AG04449 (cell line): ENCODE measurements around the gene APOA5.

Experiments
- CTCF ChIA-PET: fragments of 350-600 bp; formaldehyde crosslinking; extraction: SDS; loops from one replicate; lab custom pipeline; 2021; ENCODE audit warnings: antibody characterized with exemption; lab: Yijun Ruan, JAX
- POLR2A ChIA-PET: fragments of 400-600, 350-600 bp; formaldehyde crosslinking; extraction: SDS; loops from one replicate; lab custom pipeline; 2020; ENCODE audit warnings: antibody characterized with exemption, inconsistent platforms; lab: Yijun Ruan, JAX
- DNase-seq: peaks from one replicate; pipeline ENCODE4 v3.0.0-alpha.2; 2010; ENCODE audit warnings: low read depth, low spot score
- H3K4me3 ChIP-seq: 2 replicates; pipeline ENCODE4 v1.5.1; 2011; ENCODE audit warnings: low read depth, mild to moderate bottlenecking, control low read depth, low read length
- CTCF ChIP-seq: IDR thresholded peaks from one replicate; pipeline ENCODE4 v1.5.1; 2011; ENCODE audit warnings: mild to moderate bottlenecking, moderate library complexity, low read length, control low read depth, inconsistent platforms; ENCODE audit not compliant: insufficient read depth; ENCODE audit errors: missing control alignments

APOA5 gene

GRCh38 chr11:116791813-116792143 is at the start of gene APOA5:
Gene APOA5, minus strand, starts transcription at chr11:116791879. Its CDS starts 19 bp downstream, at chr11:116791860.
- TF ChIP-seq CTCF, result no peak
- CTCF ChIA-PET, result interaction anchor here (0.7 to 12.3 kb wide), 46 partner anchors 8 to 436 kb away, joined by 3 to 472 read pairs (median 8); partner anchors contain the start of genes APOA1, APOA4, APOC3 and BUD13
- no peak for DNase-seq
- H3K4me3 ChIP-seq, result no peak within 1 kb of the TSS
- POLR2A ChIA-PET, result interaction anchor here (1.0 to 1.5 kb wide), 3 partner anchors 44 to 408 kb away, joined by 3 to 5 read pairs (median 3); no protein-coding TSS in a partner anchor

GRCh38 chr11:116840746-116841296 is 49.1 kb upstream of the APOA5 start:
- H3K4me3 ChIP-seq, result no peak overlapping the region
- CTCF ChIA-PET, result interaction anchor here (0.6 to 2.3 kb wide), 9 partner anchors 9 to 386 kb away, joined by 3 to 13 read pairs (median 3); partner anchors contain the start of genes APOA5 and APOC3
- POLR2A ChIA-PET, result no interaction called here

GRCh38 chr11:116840224-116840745 is 48.6 kb upstream of the APOA5 start:
- ChIA-PET POLR2A (no interaction called here), CTCF (interaction anchor here (0.9 to 2.3 kb wide), 7 partner anchors 9 to 266 kb away, joined by 3 to 13 read pairs (median 5); partner anchors contain the start of genes APOA5 and APOC3)
- no peak for DNase-seq
- TF ChIP-seq CTCF, result peak; percentile 24
- no peak overlapping the region for H3K4me3 ChIP-seq

More at GRCh38 chr11:116840746-116841296, 49.1 kb upstream of the APOA5 start:
- no peak for TF ChIP-seq CTCF
- no peak for DNase-seq

- POLR2A ChIA-PET, result no interaction called here
- no peak for DNase-seq
These were observed 46.8 kb upstream of the APOA5 start for GRCh38 chr11:116838321-116839084.

GRCh38 chr11:116837231-116838091 is 45.8 kb upstream of the APOA5 start, which contains the start of gene APOA1:
Gene APOA1, minus strand, starts transcription at chr11:116837622. Its CDS starts 235 bp downstream, at chr11:116837387.
- POLR2A ChIA-PET, result no interaction called here
- no peak for DNase-seq
- CTCF ChIA-PET, result interaction anchor here (0.7 to 6.6 kb wide), 12 partner anchors 8 to 308 kb away, joined by 3 to 120 read pairs (median 8); partner anchors contain the start of genes APOA4, APOA5, APOC3 and PAFAH1B2
- H3K4me3 ChIP-seq, result no peak within 1 kb of the TSS
- TF ChIP-seq CTCF, result no peak

More at GRCh38 chr11:116838321-116839084, 46.8 kb upstream of the APOA5 start:
- no peak overlapping the region for H3K4me3 ChIP-seq
- no peak for TF ChIP-seq CTCF
- CTCF ChIA-PET, result interaction anchor here (0.7 to 6.6 kb wide), 7 partner anchors 9 to 267 kb away, joined by 3 to 120 read pairs (median 8); partner anchors contain the start of genes APOA4, APOA5, APOC3 and ZPR1
